Mesenchymal stem cell (in vitro differentiated cells and primary cell): Measurements from ENCODE around the gene FZD4.
"Not testable (repeated sequence)": the region's sequence is repeated elsewhere in the genome, so short reads cannot be mapped to it uniquely, and the experiment has no call there.

ENCODE experiments used
- DNase-seq: peaks from one replicate; pipeline ENCODE4 v3.0.0-alpha.2; 2013
- H2AFZ ChIP-seq: one replicate; pipeline ENCODE4 v1.6.1; 2013; ENCODE audit warnings: low read depth, mild to moderate bottlenecking, control low read depth, inconsistent platforms, low read length, moderate library complexity
- H2AK5ac ChIP-seq: 2 replicates; pipeline ENCODE4 v1.6.1; 2013; ENCODE audit warnings: low read length, moderate library complexity, mild to moderate bottlenecking, inconsistent platforms; ENCODE audit not compliant: severe bottlenecking
- H2BK120ac ChIP-seq: one replicate; pipeline ENCODE4 v1.6.1; 2013; ENCODE audit warnings: low read depth, mild to moderate bottlenecking, inconsistent platforms, low read length, moderate library complexity
- H2BK12ac ChIP-seq, 2 experiments: one replicate each; pipeline ENCODE4 v1.6.1; 2013; ENCODE audit warnings: inconsistent platforms in 2 of 2, low read length in 2 of 2, mild to moderate bottlenecking in 2 of 2, moderate library complexity in 2 of 2, control low read depth in 1 of 2
- H2BK15ac ChIP-seq: one replicate; pipeline ENCODE4 v1.6.1; 2013; ENCODE audit warnings: mild to moderate bottlenecking, low read depth, inconsistent platforms; ENCODE audit not compliant: poor library complexity, severe bottlenecking
- H2BK5ac ChIP-seq: 2 replicates; pipeline ENCODE4 v1.6.1; 2013; ENCODE audit warnings: low read depth, mild to moderate bottlenecking, low read length, control low read depth, inconsistent platforms; ENCODE audit not compliant: poor library complexity, severe bottlenecking
- H3K14ac ChIP-seq, 2 experiments: one replicate each; pipeline ENCODE4 v1.6.1; 2013; ENCODE audit warnings: inconsistent platforms in 2 of 2, low read length in 2 of 2, control low read depth in 1 of 2, mild to moderate bottlenecking in 1 of 2, moderate library complexity in 1 of 2
- H3K18ac ChIP-seq, 2 experiments: one replicate each; pipeline ENCODE4 v1.6.1; 2013; ENCODE audit warnings: inconsistent platforms in 2 of 2, low read length in 2 of 2, control low read depth in 1 of 2, low read depth in 1 of 2, mild to moderate bottlenecking in 1 of 2
- H3K23ac ChIP-seq, 2 experiments: one replicate each; pipeline ENCODE4 v1.6.1; 2013; ENCODE audit warnings: inconsistent platforms in 2 of 2, low read length in 2 of 2, mild to moderate bottlenecking in 2 of 2, moderate library complexity in 2 of 2, control low read depth in 1 of 2
- H3K27ac ChIP-seq: 2 replicates; pipeline ENCODE4 v1.5.1; 2013; ENCODE audit warnings: mild to moderate bottlenecking, moderate library complexity, low read length, control low read depth, inconsistent platforms; ENCODE audit not compliant: poor library complexity, severe bottlenecking
- H3K27me3 ChIP-seq, 2 experiments: 2 replicates each; pipeline versions ENCODE4 v1.6.1 to v1.7.0; 2013; ENCODE audit warnings: low read length in 2 of 2, mild to moderate bottlenecking in 2 of 2, moderate library complexity in 2 of 2, control low read depth in 1 of 2, inconsistent platforms in 1 of 2; ENCODE audit not compliant: control insufficient read depth in 1 of 2, insufficient read depth in 1 of 2
- H3K36me3 ChIP-seq, 2 experiments: 2 replicates each; pipeline versions ENCODE4 v1.6.1 to v1.7.0; 2013; ENCODE audit warnings: low read length in 2 of 2, control low read depth in 1 of 2, inconsistent platforms in 1 of 2, low read depth in 1 of 2, mild to moderate bottlenecking in 1 of 2; ENCODE audit not compliant: insufficient read depth in 2 of 2, control insufficient read depth in 1 of 2
- H3K4ac ChIP-seq, 2 experiments: one replicate each; pipeline ENCODE4 v1.6.1; 2013; ENCODE audit warnings: inconsistent platforms in 2 of 2, low read length in 2 of 2, mild to moderate bottlenecking in 2 of 2, moderate library complexity in 2 of 2, control low read depth in 1 of 2, low read depth in 1 of 2
- H3K4me1 ChIP-seq: 2 replicates; pipeline ENCODE4 v1.6.1; 2013; ENCODE audit warnings: low read depth, low read length, control low read depth; ENCODE audit not compliant: control insufficient read depth, insufficient read depth
- H3K4me2 ChIP-seq: 2 replicates; pipeline ENCODE4 v1.6.1; 2013; ENCODE audit warnings: low read length, mild to moderate bottlenecking, inconsistent platforms; ENCODE audit not compliant: poor library complexity, severe bottlenecking
- H3K4me3 ChIP-seq, 2 experiments: 2 replicates each; pipeline versions ENCODE4 v1.5.1 to v1.7.0; 2013; ENCODE audit warnings: low read length in 2 of 2, mild to moderate bottlenecking in 2 of 2, control low read depth in 1 of 2, low read depth in 1 of 2; ENCODE audit not compliant: insufficient read depth in 1 of 2
- H3K79me1 ChIP-seq: replicated peaks from 2 replicates; pipeline ENCODE4 v1.6.1; 2013; ENCODE audit warnings: mild to moderate bottlenecking, control low read depth, low read length, inconsistent platforms; ENCODE audit not compliant: poor library complexity, severe bottlenecking
- H3K9ac ChIP-seq: 2 replicates; pipeline ENCODE4 v1.7.0; 2013; ENCODE audit warnings: mild to moderate bottlenecking, low read length, moderate library complexity
- H3K9me3 ChIP-seq: 2 replicates; pipeline ENCODE4 v1.7.0; 2013; ENCODE audit warnings: mild to moderate bottlenecking, low read length; ENCODE audit not compliant: control insufficient read depth
- H4K8ac ChIP-seq: one replicate; pipeline ENCODE4 v1.6.1; 2013; ENCODE audit warnings: inconsistent platforms, mild to moderate bottlenecking, low read length, moderate library complexity
- H4K91ac ChIP-seq: one replicate; pipeline ENCODE4 v1.6.1; 2013; ENCODE audit warnings: mild to moderate bottlenecking, low read length, inconsistent platforms
- WGBS: methylation state at CpG from one replicate; pipeline ENCODE4 v1.1.7; 2013; ENCODE audit warnings: mixed read lengths; 5-methylcytosine and 5-hydroxymethylcytosine counted together

The FZD4 gene

GRCh38 chr11:86915850-86916249, 39.3 kb downstream of the FZD4 start:
- H3K4me1 ChIP-seq = peaks cover 13% of the 10 kb centered on the region
- not testable (repeated sequence) for H3K18ac ChIP-seq, H3K4me3 ChIP-seq, H3K9me3 ChIP-seq, H3K27me3 ChIP-seq, H2BK5ac ChIP-seq, H4K8ac ChIP-seq, H3K4ac ChIP-seq, H3K4me2 ChIP-seq, H2AK5ac ChIP-seq, H3K23ac ChIP-seq, H2BK15ac ChIP-seq, H3K79me1 ChIP-seq, H2BK12ac ChIP-seq, H3K14ac ChIP-seq, H3K36me3 ChIP-seq, DNase-seq, H2AFZ ChIP-seq, H4K91ac ChIP-seq
- H3K9ac ChIP-seq = peak overlapping the region; percentile 82
- WGBS = no CpG with 5 or more reads among the region's 1 CpG
- peak overlapping the region; percentile 43 for H3K27ac ChIP-seq
- peak overlapping the region; percentile 19 for H2BK120ac ChIP-seq

GRCh38 chr11:86914865-86915519, 40.2 kb downstream of the FZD4 start:
- peak overlapping the region; percentile 34 for H2BK120ac ChIP-seq
- H3K18ac ChIP-seq = peak overlapping the region in 1 of 2 experiments; percentile 3
- DNase-seq = no peak
- H2BK12ac ChIP-seq = no peak overlapping the region
- no peak overlapping the region for H3K4me3 ChIP-seq
- H3K9ac ChIP-seq = peak overlapping the region; percentile 9
- peaks cover 10% of the 10 kb centered on the region for H3K9me3 ChIP-seq
- H3K36me3 ChIP-seq = no peaks in the 10 kb centered on the region
- H3K27me3 ChIP-seq = no peaks in the 10 kb centered on the region
- peaks cover 13% of the 10 kb centered on the region for H3K4me1 ChIP-seq
- WGBS = 76% methylated on average over 5 of the region's 6 CpGs
- H3K23ac ChIP-seq = no peak overlapping the region
- no peak overlapping the region for H2AFZ ChIP-seq
- H3K4me2 ChIP-seq = no peak overlapping the region
- no peak overlapping the region for H2BK5ac ChIP-seq
- no peaks in the 10 kb centered on the region for H3K79me1 ChIP-seq
- no peak overlapping the region for H3K14ac ChIP-seq
- no peak overlapping the region for H3K4ac ChIP-seq
- H2AK5ac ChIP-seq = peak overlapping the region; percentile 2
- H2BK15ac ChIP-seq = no peak overlapping the region
- H3K27ac ChIP-seq = no peak overlapping the region
- H4K8ac ChIP-seq = no peak overlapping the region
- no peak overlapping the region for H4K91ac ChIP-seq

GRCh38 chr11:86912238-86912637, 43.0 kb downstream of the FZD4 start:
- Histone ChIP-seq H2BK120ac (no peak overlapping the region), H3K79me1 (peaks cover 7% of the 10 kb centered on the region), H2AK5ac (no peak overlapping the region), H3K4ac (no peak overlapping the region), H3K4me1 (peaks cover 7% of the 10 kb centered on the region), H3K27me3 (no peaks in the 10 kb centered on the region), H2BK15ac (no peak overlapping the region), H3K36me3 (no peaks in the 10 kb centered on the region), H3K4me3 (no peak overlapping the region), H4K91ac (no peak overlapping the region), H2BK5ac (no peak overlapping the region), H2AFZ (no peak overlapping the region), H4K8ac (no peak overlapping the region), H3K23ac (no peak overlapping the region), H3K18ac (no peak overlapping the region), H3K9ac (no peak overlapping the region), H3K14ac (no peak overlapping the region), H3K4me2 (no peak overlapping the region), H3K27ac (no peak overlapping the region), H2BK12ac (no peak overlapping the region), H3K9me3 (peaks cover 10% of the 10 kb centered on the region)
- WGBS = 30% methylated on average over 1 of the region's 1 CpG
- DNase-seq = no peak

- peaks cover 9% of the 10 kb centered on the region for H3K79me1 ChIP-seq
- no peak overlapping the region for H2BK120ac ChIP-seq
- H3K14ac ChIP-seq = no peak overlapping the region
- peaks cover 10% of the 10 kb centered on the region for H3K9me3 ChIP-seq
- H2AFZ ChIP-seq = no peak overlapping the region
- no peak overlapping the region for H2BK5ac ChIP-seq
- peaks cover 0 to 7% of the 10 kb centered on the region in 2 experiments for H3K36me3 ChIP-seq
- no peak overlapping the region for H2BK12ac ChIP-seq
- H3K18ac ChIP-seq = no peak overlapping the region
- H3K4ac ChIP-seq = no peak overlapping the region
- no peak overlapping the region for H4K8ac ChIP-seq
- DNase-seq = no peak
- whole genome bisulfite sequencing = no CpG with 5 or more reads among the region's 3 CpGs
- no peak overlapping the region for H3K23ac ChIP-seq
- H3K9ac ChIP-seq = no peak overlapping the region
- no peak overlapping the region for H3K4me3 ChIP-seq
- H4K91ac ChIP-seq = no peak overlapping the region
- no peaks in the 10 kb centered on the region for H3K27me3 ChIP-seq
- no peaks in the 10 kb centered on the region for H3K4me1 ChIP-seq
- no peak overlapping the region for H3K4me2 ChIP-seq
- H3K27ac ChIP-seq = no peak overlapping the region
- H2BK15ac ChIP-seq = no peak overlapping the region
- no peak overlapping the region for H2AK5ac ChIP-seq
Measured at GRCh38 chr11:86910592-86910991, 44.6 kb downstream of the FZD4 start.
